IMR-90 (cell line): Measurements from ENCODE around the gene DNAJB8. TPM values are rescaled to one million over a fixed set of nuclear protein-coding genes. Genes with fewer than 3 reads are reported as not detected.

Experiments used
- ATAC-seq: fragments of 200-7000 bp; cut with Tn5 transposase; 2 replicates; pipeline ENCODE4 v1.9.1; 2020; ENCODE audit warnings: low read depth, mild to moderate bottlenecking, moderate library complexity
- BruUV-seq: library from RNA; stranded (reverse); fragments of 400-500 nt; replicated peaks from 2 replicates; lab custom pipeline; 2021; lab: Mats Ljungman, UMichigan
- CTCF ChIA-PET: fragments of 300-600 bp; formaldehyde crosslinking; extraction: SDS; loops from one replicate; lab custom pipeline; 2021; ENCODE audit warnings: antibody characterized with exemption; lab: Yijun Ruan, JAX
- POLR2A ChIA-PET: fragments of 300-600 bp; sonication (Branson Sonifier 250); formaldehyde crosslinking; loops from one replicate; lab custom pipeline; 2022; ENCODE audit warnings: antibody characterized with exemption; ENCODE audit not compliant: unreplicated experiment; lab: Charles Lee
- DNase-seq: peaks from one replicate; pipeline ENCODE4 v3.0.0; 2013
- H2AFZ ChIP-seq: replicated peaks from 2 replicates; pipeline ENCODE3; 2013; ENCODE audit warnings: low read length, mild to moderate bottlenecking; ENCODE audit not compliant: poor library complexity
- H2AK5ac ChIP-seq: 2 replicates; pipeline ENCODE4 v1.6.1; 2013; ENCODE audit warnings: low read depth, low read length, inconsistent platforms
- H2AK9ac ChIP-seq: replicated peaks from 2 replicates; pipeline ENCODE3; 2013; ENCODE audit warnings: mild to moderate bottlenecking, low read depth, low read length, moderate library complexity; ENCODE audit not compliant: poor library complexity
- H2BK120ac ChIP-seq: 2 replicates; pipeline ENCODE4 v1.6.1; 2013; ENCODE audit warnings: low read depth, low read length, inconsistent platforms
- H2BK15ac ChIP-seq: 3 replicates; pipeline ENCODE4 v1.6.1; 2013; ENCODE audit warnings: low read depth, low read length, inconsistent platforms
- H2BK20ac ChIP-seq: 2 replicates; pipeline ENCODE4 v1.6.1; 2013; ENCODE audit warnings: low read depth, mild to moderate bottlenecking, inconsistent platforms, low read length, moderate library complexity
- H2BK5ac ChIP-seq: 2 replicates; pipeline ENCODE4 v1.6.1; 2013; ENCODE audit warnings: mild to moderate bottlenecking, low read depth, low read length, inconsistent platforms; ENCODE audit not compliant: poor library complexity, severe bottlenecking
- H3K14ac ChIP-seq: replicated peaks from 2 replicates; pipeline ENCODE4 v1.6.1; 2013; ENCODE audit warnings: low read depth, low read length, inconsistent platforms
- H3K18ac ChIP-seq: 2 replicates; pipeline ENCODE4 v1.6.1; 2013; ENCODE audit warnings: low read depth, low read length, control low read depth
- H3K23ac ChIP-seq: 2 replicates; pipeline ENCODE4 v1.6.1; 2013; ENCODE audit warnings: low read depth, low read length, inconsistent platforms
- H3K27ac ChIP-seq: 2 replicates; pipeline ENCODE4 v1.5.1; 2013; ENCODE audit warnings: mild to moderate bottlenecking, control low read depth, low read length; ENCODE audit not compliant: insufficient read depth
- H3K27me3 ChIP-seq: 2 replicates; pipeline ENCODE4 v1.6.1; 2013; ENCODE audit warnings: low read length; ENCODE audit not compliant: control insufficient read depth, insufficient read depth
- H3K36me3 ChIP-seq: 2 replicates; pipeline ENCODE4 v1.6.1; 2013; ENCODE audit warnings: low read length, mixed read lengths; ENCODE audit not compliant: control insufficient read depth, insufficient read depth
- H3K4ac ChIP-seq: 2 replicates; pipeline ENCODE4 v1.6.1; 2013; ENCODE audit warnings: low read depth, low read length, inconsistent platforms
- H3K4me1 ChIP-seq: 2 replicates; pipeline ENCODE4 v1.6.1; 2013; ENCODE audit warnings: low read length, mixed read lengths; ENCODE audit not compliant: control insufficient read depth, insufficient read depth
- H3K4me2 ChIP-seq: 2 replicates; pipeline ENCODE4 v1.6.1; 2013; ENCODE audit warnings: low read depth, mild to moderate bottlenecking, control low read depth, low read length, moderate library complexity
- H3K4me3 ChIP-seq: 2 replicates; pipeline ENCODE4 v1.5.1; 2013; ENCODE audit warnings: low read depth, mild to moderate bottlenecking, control low read depth, low read length, moderate library complexity; ENCODE audit not compliant: insufficient read depth
- H3K56ac ChIP-seq: 2 replicates; pipeline ENCODE4 v1.6.1; 2013; ENCODE audit warnings: low read length, inconsistent platforms; ENCODE audit not compliant: insufficient read depth; ENCODE audit errors: extremely low read depth
- H3K79me1 ChIP-seq, 2 experiments: 2 replicates each; pipeline ENCODE4 v1.6.1; 2013; ENCODE audit warnings: low read length in 2 of 2, inconsistent platforms in 1 of 2, low read depth in 1 of 2
- H3K9ac ChIP-seq: 2 replicates; pipeline ENCODE4 v1.6.1; 2013; ENCODE audit warnings: low read depth, low read length, control low read depth
- H3K9me1 ChIP-seq: 2 replicates; pipeline ENCODE4 v1.6.1; 2013; ENCODE audit warnings: low read length, inconsistent platforms; ENCODE audit not compliant: insufficient read depth
- H3K9me3 ChIP-seq: 2 replicates; pipeline ENCODE4 v1.6.1; 2013; ENCODE audit warnings: low read length; ENCODE audit not compliant: control insufficient read depth, insufficient read depth
- H4K20me1 ChIP-seq: 2 replicates; pipeline ENCODE4 v1.6.1; 2013; ENCODE audit warnings: low read length, inconsistent platforms; ENCODE audit not compliant: insufficient read depth
- H4K5ac ChIP-seq: 2 replicates; pipeline ENCODE4 v1.6.1; 2013; ENCODE audit warnings: mild to moderate bottlenecking, low read depth, low read length, control low read depth
- H4K8ac ChIP-seq, 2 experiments: 2 replicates each; pipeline ENCODE4 v1.6.1; 2013; ENCODE audit warnings: low read depth in 2 of 2, low read length in 2 of 2, control low read depth in 1 of 2, inconsistent platforms in 1 of 2
- H4K91ac ChIP-seq: 2 replicates; pipeline ENCODE4 v1.6.1; 2013; ENCODE audit warnings: low read depth, low read length, inconsistent platforms; ENCODE audit not compliant: insufficient read depth
- BHLHE40 ChIP-seq: fragments of 150-350 bp; IDR thresholded peaks from 2 replicates; pipeline ENCODE4 v1.6.1; 2016; ENCODE audit warnings: mild to moderate bottlenecking, low read depth, low read length
- CEBPB ChIP-seq: IDR thresholded peaks from 2 replicates; pipeline ENCODE4 v1.6.1; 2012; ENCODE audit warnings: low read depth, low read length, improper control_type of control experiment
- CHD1 ChIP-seq: IDR thresholded peaks from 2 replicates; pipeline ENCODE4 v1.6.1; 2012; ENCODE audit warnings: low read depth, low read length, improper control_type of control experiment
- CTCF ChIP-seq: conservative IDR thresholded peaks from 2 replicates; pipeline ENCODE4 v1.5.1; 2012; ENCODE audit warnings: mild to moderate bottlenecking, low read depth, low read length, improper control_type of control experiment
- ELK1 ChIP-seq: fragments of 150-350 bp; IDR thresholded peaks from 2 replicates; pipeline ENCODE4 v1.6.1; 2016; ENCODE audit warnings: low read depth, mild to moderate bottlenecking, low read length, moderate library complexity, borderline replicate concordance
- FOS ChIP-seq: fragments of 150-350 bp; IDR thresholded peaks from 2 replicates; pipeline ENCODE4 v1.6.1; 2016; ENCODE audit warnings: low read depth, low read length
- MAFK ChIP-seq: IDR thresholded peaks from 2 replicates; pipeline ENCODE4 v1.6.1; 2012; ENCODE audit warnings: low read depth, low read length, improper control_type of control experiment
- MAZ ChIP-seq: IDR thresholded peaks from 2 replicates; pipeline ENCODE4 v1.6.1; 2012; ENCODE audit warnings: low read depth, mild to moderate bottlenecking, low read length, improper control_type of control experiment, moderate library complexity, borderline replicate concordance
- MXI1 ChIP-seq: IDR thresholded peaks from 2 replicates; pipeline ENCODE4 v1.6.1; 2012; ENCODE audit warnings: low read depth, mild to moderate bottlenecking, low read length, moderate library complexity, borderline replicate concordance
- NFE2L2 ChIP-seq: fragments of 150-350 bp; IDR thresholded peaks from 2 replicates; pipeline ENCODE4 v1.6.1; 2016; ENCODE audit warnings: low read depth, mild to moderate bottlenecking, low read length
- POLR2A ChIP-seq: IDR thresholded peaks from 2 replicates; pipeline ENCODE4 v1.6.1; 2012; ENCODE audit warnings: mild to moderate bottlenecking, low read depth, low read length
- RAD21 ChIP-seq: IDR thresholded peaks from 2 replicates; pipeline ENCODE4 v1.6.1; 2012; ENCODE audit warnings: low read length, improper control_type of control experiment
- RCOR1 ChIP-seq: IDR thresholded peaks from 2 replicates; pipeline ENCODE4 v1.6.1; 2012; ENCODE audit warnings: mild to moderate bottlenecking, low read length, improper control_type of control experiment; ENCODE audit not compliant: insufficient replicate concordance
- SMC3 ChIP-seq: fragments of 150-350 bp; IDR thresholded peaks from 2 replicates; pipeline ENCODE4 v1.6.1; 2016; ENCODE audit warnings: low read depth, mild to moderate bottlenecking, antibody characterized with exemption, low read length, moderate library complexity
- USF2 ChIP-seq: fragments of 150-350 bp; IDR thresholded peaks from 2 replicates; pipeline ENCODE4 v1.6.1; 2017; ENCODE audit warnings: mild to moderate bottlenecking, antibody characterized with exemption, low read length, low read depth
- WGBS, 2 experiments: methylation state at CpG; one replicate each; pipeline versions ENCODE4 v1.1.5 to v1.1.7; 2013; ENCODE audit warnings: missing lambda C conversion rate in 2 of 2; ENCODE audit not compliant: insufficient read length in 1 of 2; ENCODE audit errors: extremely low coverage in 2 of 2; 5-methylcytosine and 5-hydroxymethylcytosine counted together
- dilution Hi-C: fragments of 300-500 bp; cut with HindIII; formaldehyde crosslinking; loops from one replicate; pipeline ENCODE4 v1.14.3; 2018; ENCODE audit warnings: low sequenced_read_pairs; ENCODE audit not compliant: unreplicated experiment
- in situ Hi-C: fragments of 300-500 bp; cut with MboI; formaldehyde crosslinking; loops from 3 replicates; pipeline ENCODE4 v1.14.3; 2019; ENCODE audit warnings: low sequenced_read_pairs, inconsistent platforms, mixed read lengths
- intact Hi-C: fragments of 100-400 bp; cut with micrococcal nuclease; formaldehyde crosslinking; loops from 2 replicates; pipeline ENCODE4 v1.10.0; 2022
- polyA plus RNA-seq, 3 experiments: library from polyadenylated mRNA; depleted of rRNA; stranded (reverse); fragments of >200 nt; gene quantifications; 2 replicates each; pipeline ENCODE4 v1.2.3, GENCODE V29; 2012; ENCODE audit warnings: low replicate concordance in 1 of 3
- total RNA-seq: library from RNA; depleted of rRNA; stranded (reverse); fragments of >200 nt; gene quantifications from 2 replicates; pipeline ENCODE4 v1.2.3, GENCODE V29; 2012

DNAJB8 gene
- total and polyA plus RNA-seq, 2 of the 4 experiments (the other 2 are of a cell fraction), result not detected

GRCh38 chr3:128427175-128427857 is 39.4 kb downstream of the DNAJB8 start:
- no peak for ATAC-seq
- dilution Hi-C loops, result no loop called here
- H3K36me3 ChIP-seq, result no peaks in the 10 kb centered on the region
- H3K4ac ChIP-seq, result no peak overlapping the region
- no peaks in the 10 kb centered on the region; the same call in 1 of the 2 replicates for H3K4me1 ChIP-seq
- no peak overlapping the region for H3K27ac ChIP-seq
- no peak overlapping the region for H2BK20ac ChIP-seq
- no peak overlapping the region for H2BK120ac ChIP-seq
- H2BK15ac ChIP-seq, result no peak overlapping the region
- peaks cover 32% of the 10 kb centered on the region for H3K27me3 ChIP-seq
- CTCF ChIA-PET, result interaction anchor here (2.4 kb wide), 1 partner anchor 157 kb away, joined by 10 read pairs; no protein-coding TSS in a partner anchor
- H3K56ac ChIP-seq, result no peak overlapping the region
- intact Hi-C loops, result loop anchor here (5.0 kb wide), 1 partner anchor 255 kb away; no protein-coding TSS in a partner anchor
- no peak overlapping the region for H3K9ac ChIP-seq
- H2BK5ac ChIP-seq, result no peak overlapping the region
- H2AK9ac ChIP-seq, result no peak overlapping the region
- no peaks in the 10 kb centered on the region for H3K9me1 ChIP-seq
- no peak overlapping the region for H3K4me2 ChIP-seq
- DNase-seq, result no peak
- H2AFZ ChIP-seq, result peak overlapping the region; percentile 21
- H4K91ac ChIP-seq, result no peak overlapping the region
- no peak overlapping the region for H4K5ac ChIP-seq
- no TSS peak for BruUV-seq
- no peak overlapping the region for H3K14ac ChIP-seq
- in situ Hi-C loops, result no loop called here
- POLR2A ChIA-PET, result no interaction called here
- H3K4me3 ChIP-seq, result no peak overlapping the region
- no peaks in the 10 kb centered on the region; the same call in none of the 2 replicates for H4K20me1 ChIP-seq
- no peak overlapping the region for H3K23ac ChIP-seq
- no peaks in the 10 kb centered on the region for H3K9me3 ChIP-seq
- no peak overlapping the region for H3K18ac ChIP-seq
- no peak overlapping the region for H4K8ac ChIP-seq
- WGBS, 2 experiments, result 35% methylated on average over 2 of the region's 15 CpGs; no CpG with 5 or more reads in 1 of the 2 experiments
- no peaks in the 10 kb centered on the region for H3K79me1 ChIP-seq
- no peak overlapping the region for H2AK5ac ChIP-seq
- TF ChIP-seq MAZ, result no peak
- TF ChIP-seq CEBPB, result no peak
- no peak for TF ChIP-seq MAFK
- no peak for TF ChIP-seq NFE2L2
- TF ChIP-seq BHLHE40, result no peak
- no peak for TF ChIP-seq RAD21
- TF ChIP-seq SMC3, result no peak
- no peak for TF ChIP-seq FOS
- TF ChIP-seq CHD1, result no peak
- TF ChIP-seq ELK1, result no peak
- TF ChIP-seq USF2, result no peak
- no peak for TF ChIP-seq RCOR1
- no peak for TF ChIP-seq MXI1
- no peak for TF ChIP-seq POLR2A
- no peak for TF ChIP-seq CTCF
